OCI-LY1 (cell line): ENCODE results near the gene MMP24OS.
"Not testable (repeated sequence)": the region's sequence is repeated elsewhere in the genome, so short reads cannot be mapped to it uniquely, and the experiment has no call there.

Experiments used
- H2AFZ ChIP-seq: fragments of 200-600 bp; sonication (generic), shearing (Covaris generic); 2 replicates; pipeline ENCODE4 v1.6.0; 2014; ENCODE audit warnings: antibody characterized with exemption, mild to moderate bottlenecking, low read length
- H3F3A ChIP-seq: fragments of 200-600 bp; sonication (generic), shearing (Covaris generic); 2 replicates; pipeline ENCODE4 v1.6.0; 2014; ENCODE audit warnings: mild to moderate bottlenecking, antibody characterized with exemption, low read length, moderate library complexity; ENCODE audit not compliant: insufficient read depth
- H3K27ac ChIP-seq: fragments of 200-600 bp; sonication (generic); 2 replicates; pipeline ENCODE4 v1.5.1; 2014; ENCODE audit warnings: low read length, mixed run types, mild to moderate bottlenecking, low read depth; ENCODE audit not compliant: poor library complexity, severe bottlenecking
- H3K27me3 ChIP-seq: fragments of 200-600 bp; sonication (generic); 2 replicates; pipeline ENCODE4 v1.6.0; 2014; ENCODE audit warnings: antibody characterized with exemption, mild to moderate bottlenecking, low read length, moderate library complexity; ENCODE audit not compliant: insufficient read depth
- H3K36me3 ChIP-seq: fragments of 200-600 bp; sonication (generic); 2 replicates; pipeline ENCODE4 v1.6.1; 2014; ENCODE audit warnings: mild to moderate bottlenecking, antibody characterized with exemption, low read length, moderate library complexity, mixed read lengths; ENCODE audit not compliant: insufficient read depth
- H3K4me1 ChIP-seq: fragments of 200-600 bp; sonication (generic); 2 replicates; pipeline ENCODE4 v1.5.1; 2014; ENCODE audit warnings: mild to moderate bottlenecking, low read length, moderate library complexity; ENCODE audit not compliant: insufficient read depth, severe bottlenecking
- H3K4me2 ChIP-seq: fragments of 200-600 bp; sonication (generic), shearing (Covaris generic); 2 replicates; pipeline ENCODE4 v1.6.1; 2014; ENCODE audit warnings: low read length
- H3K4me3 ChIP-seq: fragments of 200-600 bp; sonication (generic); 2 replicates; pipeline ENCODE4 v1.5.1; 2014; ENCODE audit warnings: low read length, low read depth, mild to moderate bottlenecking, mixed read lengths; ENCODE audit not compliant: poor library complexity, severe bottlenecking
- H3K79me2 ChIP-seq: fragments of 200-600 bp; shearing (Covaris generic); 2 replicates; pipeline ENCODE4 v1.6.1; 2016; ENCODE audit warnings: mixed run types, low read length, mixed read lengths; ENCODE audit not compliant: insufficient read depth
- H3K9ac ChIP-seq: fragments of 200-600 bp; sonication (generic), shearing (Covaris generic); 2 replicates; pipeline ENCODE4 v1.6.1; 2014; ENCODE audit warnings: mild to moderate bottlenecking, low read length, mixed read lengths
- H3K9me2 ChIP-seq: fragments of 200-600 bp; sonication (generic), shearing (Covaris generic); 2 replicates; pipeline ENCODE4 v1.6.1; 2014; ENCODE audit warnings: low read depth, mild to moderate bottlenecking, low read length, mixed read lengths
- H3K9me3 ChIP-seq: fragments of 200-600 bp; shearing (Covaris generic); 2 replicates; pipeline ENCODE4 v1.6.1; 2014; ENCODE audit warnings: low read length, mixed read lengths
- H4K20me1 ChIP-seq: fragments of 200-600 bp; sonication (generic), shearing (Covaris generic); 2 replicates; pipeline ENCODE4 v1.6.0; 2016; ENCODE audit warnings: mild to moderate bottlenecking, low read length; ENCODE audit not compliant: insufficient read depth
- EZH2 ChIP-seq: fragments of 200-600 bp; sonication (generic), shearing (Covaris generic); IDR thresholded peaks from 2 replicates; pipeline ENCODE4 v1.8.0; 2017; ENCODE audit warnings: borderline replicate concordance, mixed run types, mild to moderate bottlenecking, antibody characterized with exemption, low read length, moderate library complexity, mixed read lengths
- TF ChIP-seq, protein P1 (sequence below): fragments of 200-600 bp; sonication (generic), shearing (Covaris generic); IDR thresholded peaks from 2 replicates; pipeline ENCODE4 v1.5.1; 2017; ENCODE audit warnings: mild to moderate bottlenecking, antibody characterized with exemption, low read length, moderate library complexity, mixed read lengths

The MMP24OS gene

DNA sequence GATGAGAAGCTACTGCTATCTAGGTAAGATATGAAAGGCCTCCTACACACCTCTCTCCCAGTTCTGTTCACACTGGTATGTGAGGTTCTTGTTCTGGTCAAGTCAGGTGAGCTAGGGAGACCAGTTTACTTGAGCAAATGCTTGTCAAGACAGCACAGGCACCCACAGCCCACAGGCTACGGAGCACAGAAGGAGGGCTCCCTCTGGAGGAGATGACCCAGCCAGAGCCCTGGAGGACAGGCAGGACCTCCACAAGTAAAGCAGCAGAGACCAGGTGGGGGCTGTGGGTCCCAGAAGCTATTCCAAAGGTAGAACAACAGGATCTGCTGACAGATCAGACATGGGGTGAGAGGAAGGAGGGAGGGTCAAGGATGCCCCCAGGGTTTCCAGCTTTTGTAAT is 13.2 kb downstream of the MMP24OS start:
- Histone ChIP-seq H3F3A (no peaks in the 10 kb centered on the region), H3K4me1 (no peaks in the 10 kb centered on the region), H3K9ac (no peak overlapping the region), H3K9me2 (no peaks in the 10 kb centered on the region), H3K79me2 (no peaks in the 10 kb centered on the region), H3K27me3 (no peaks in the 10 kb centered on the region), H2AFZ (no peak overlapping the region), H3K4me3 (no peak overlapping the region), H3K9me3 (no peaks in the 10 kb centered on the region), H4K20me1 (no peaks in the 10 kb centered on the region), H3K36me3 (no peaks in the 10 kb centered on the region), H3K27ac (no peak overlapping the region), H3K4me2 (no peak overlapping the region)
- TF ChIP-seq, protein P1, sequence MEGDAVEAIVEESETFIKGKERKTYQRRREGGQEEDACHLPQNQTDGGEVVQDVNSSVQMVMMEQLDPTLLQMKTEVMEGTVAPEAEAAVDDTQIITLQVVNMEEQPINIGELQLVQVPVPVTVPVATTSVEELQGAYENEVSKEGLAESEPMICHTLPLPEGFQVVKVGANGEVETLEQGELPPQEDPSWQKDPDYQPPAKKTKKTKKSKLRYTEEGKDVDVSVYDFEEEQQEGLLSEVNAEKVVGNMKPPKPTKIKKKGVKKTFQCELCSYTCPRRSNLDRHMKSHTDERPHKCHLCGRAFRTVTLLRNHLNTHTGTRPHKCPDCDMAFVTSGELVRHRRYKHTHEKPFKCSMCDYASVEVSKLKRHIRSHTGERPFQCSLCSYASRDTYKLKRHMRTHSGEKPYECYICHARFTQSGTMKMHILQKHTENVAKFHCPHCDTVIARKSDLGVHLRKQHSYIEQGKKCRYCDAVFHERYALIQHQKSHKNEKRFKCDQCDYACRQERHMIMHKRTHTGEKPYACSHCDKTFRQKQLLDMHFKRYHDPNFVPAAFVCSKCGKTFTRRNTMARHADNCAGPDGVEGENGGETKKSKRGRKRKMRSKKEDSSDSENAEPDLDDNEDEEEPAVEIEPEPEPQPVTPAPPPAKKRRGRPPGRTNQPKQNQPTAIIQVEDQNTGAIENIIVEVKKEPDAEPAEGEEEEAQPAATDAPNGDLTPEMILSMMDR, result peak; percentile 10; the same call in 1 of the 2 replicates
- TF ChIP-seq EZH2, result no peak

- H4K20me1 ChIP-seq, result no peaks in the 10 kb centered on the region
- no peaks in the 10 kb centered on the region for H3K9me2 ChIP-seq
- no peak overlapping the region for H3K27ac ChIP-seq
- no peaks in the 10 kb centered on the region for H3K79me2 ChIP-seq
- H3K9ac ChIP-seq, result no peak overlapping the region
- TF ChIP-seq EZH2, result no peak
- TF ChIP-seq, protein P1, result no peak
- H3F3A ChIP-seq, result no peaks in the 10 kb centered on the region
- no peak overlapping the region for H2AFZ ChIP-seq
- H3K4me1 ChIP-seq, result no peaks in the 10 kb centered on the region
- H3K4me2 ChIP-seq, result no peak overlapping the region
- no peaks in the 10 kb centered on the region for H3K36me3 ChIP-seq
- no peaks in the 10 kb centered on the region for H3K27me3 ChIP-seq
- H3K9me3 ChIP-seq, result no peaks in the 10 kb centered on the region
- no peak overlapping the region for H3K4me3 ChIP-seq
Measured at GRCh38 chr20:35263532-35264341, 14.2 kb downstream of the MMP24OS start.

DNA sequence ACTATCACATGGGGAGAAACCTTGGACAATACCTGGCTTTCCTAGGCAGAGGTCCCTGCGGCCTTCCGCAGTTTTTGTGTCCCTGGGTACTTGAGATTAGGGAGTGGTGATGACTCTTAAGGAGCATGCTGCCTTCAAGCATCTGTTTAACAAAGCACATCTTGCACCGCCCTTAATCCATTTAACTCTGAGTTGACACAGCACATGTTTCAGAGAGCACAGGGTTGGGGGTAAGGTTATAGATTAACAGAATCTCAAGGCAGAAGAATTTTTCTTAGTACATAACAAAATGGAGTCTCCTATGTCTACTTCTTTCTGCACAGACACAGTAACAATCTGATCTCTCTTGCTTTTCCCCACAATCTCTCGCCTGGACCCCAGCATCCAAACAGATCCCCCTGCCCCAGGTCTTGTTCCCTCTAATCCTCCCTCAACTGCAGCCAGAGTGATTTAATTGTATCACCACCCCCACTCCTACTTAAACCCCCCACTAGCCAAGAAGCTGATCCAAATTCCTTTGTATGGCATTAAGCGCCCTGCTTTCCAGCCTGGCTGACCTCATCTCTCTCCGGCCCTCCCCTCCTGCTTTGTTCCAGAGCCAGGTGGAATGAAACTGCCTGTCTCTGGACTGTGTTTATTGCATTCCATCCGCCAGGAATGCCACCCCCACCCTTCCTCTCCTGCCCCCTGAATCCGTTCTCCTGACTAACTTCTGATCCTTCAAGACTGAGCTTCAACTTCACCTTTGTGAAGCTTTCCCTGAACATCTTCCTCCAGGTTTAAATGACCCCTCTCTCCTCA is 15.0 kb downstream of the MMP24OS start:
- H4K20me1 ChIP-seq, H2AFZ ChIP-seq, H3F3A ChIP-seq, H3K4me1 ChIP-seq, H3K79me2 ChIP-seq, H3K4me2 ChIP-seq, H3K9me3 ChIP-seq, H3K27me3 ChIP-seq, H3K9ac ChIP-seq, H3K36me3 ChIP-seq, H3K4me3 ChIP-seq, H3K9me2 ChIP-seq, H3K27ac ChIP-seq: not testable (repeated sequence)

- not testable (repeated sequence) for H3K4me2 ChIP-seq, H3K27ac ChIP-seq, H3K4me1 ChIP-seq
Measured at GRCh38 chr20:35262321-35262720, 15.6 kb downstream of the MMP24OS start.

More at GRCh38 chr20:35262321-35262720, 15.6 kb downstream of the MMP24OS start:
- not testable (repeated sequence) for H3K9me3 ChIP-seq, H3F3A ChIP-seq, H4K20me1 ChIP-seq, H3K79me2 ChIP-seq, H3K9me2 ChIP-seq, H3K9ac ChIP-seq, H2AFZ ChIP-seq, H3K4me3 ChIP-seq, H3K27me3 ChIP-seq, H3K36me3 ChIP-seq
